Epithelial cell of prostate (primary cell): ENCODE data around the gene BCAS1.
A peak's percentile ranks its signal among the peaks of the same experiment; 100 is the strongest.

Experiments used
- DNase-seq: peaks from one replicate; pipeline ENCODE4 v3.0.0-alpha.2; 2011; ENCODE audit warnings: low read depth, low spot score
- H3K27ac ChIP-seq: fragments of 450-650 bp; 2 replicates; pipeline ENCODE4 v1.5.1; 2017; ENCODE audit warnings: mild to moderate bottlenecking

BCAS1 gene

GRCh38 chr20:53950578-53950977 is 119.8 kb downstream of the BCAS1 start:
- H3K27ac ChIP-seq: peak overlapping the region; percentile 88
- DNase-seq: no peak

GRCh38 chr20:53950031-53950430 is 120.4 kb downstream of the BCAS1 start:
- H3K27ac ChIP-seq: peak overlapping the region; percentile 88

GRCh38 chr20:53949319-53949839 is 121.0 kb downstream of the BCAS1 start:
- H3K27ac ChIP-seq: peak overlapping the region; percentile 88
- DNase-seq: peak; percentile 80

More at GRCh38 chr20:53950031-53950430, 120.4 kb downstream of the BCAS1 start:
- no peak for DNase-seq

GRCh38 chr20:53948383-53949318 is 121.7 kb downstream of the BCAS1 start:
- DNase-seq: no peak
- peak overlapping the region; percentile 88 for H3K27ac ChIP-seq

GRCh38 chr20:53947501-53948195 is 122.7 kb downstream of the BCAS1 start:
- DNase-seq: no peak
- H3K27ac ChIP-seq: no peak overlapping the region

GRCh38 chr20:53946106-53946505 is 124.3 kb downstream of the BCAS1 start:
- no peak overlapping the region for H3K27ac ChIP-seq
- DNase-seq: no peak

- no peak for DNase-seq
Measured at GRCh38 chr20:53945478-53945877, 124.9 kb downstream of the BCAS1 start.

GRCh38 chr20:53944796-53945195 is 125.6 kb downstream of the BCAS1 start:
- H3K27ac ChIP-seq: no peak overlapping the region
- no peak for DNase-seq

More at GRCh38 chr20:53945478-53945877, 124.9 kb downstream of the BCAS1 start:
- no peak overlapping the region for H3K27ac ChIP-seq

GRCh38 chr20:53943522-53944291 is 126.7 kb downstream of the BCAS1 start:
- no peak overlapping the region for H3K27ac ChIP-seq
- DNase-seq: no peak

GRCh38 chr20:53942973-53943372 is 127.4 kb downstream of the BCAS1 start:
- no peak overlapping the region for H3K27ac ChIP-seq
- DNase-seq: no peak

- DNase-seq: no peak
- peak overlapping the region; percentile 39 for H3K27ac ChIP-seq
Measured at GRCh38 chr20:53942472-53942816, 128.0 kb downstream of the BCAS1 start.

- peak overlapping the region; percentile 39 for H3K27ac ChIP-seq
- DNase-seq: no peak
Measured at GRCh38 chr20:53941680-53942471, 128.5 kb downstream of the BCAS1 start.

GRCh38 chr20:53940907-53941545 is 129.4 kb downstream of the BCAS1 start:
- no peak for DNase-seq
- H3K27ac ChIP-seq: peak overlapping the region; percentile 69

GRCh38 chr20:53940360-53940702 is 130.1 kb downstream of the BCAS1 start:
- no peak for DNase-seq
- H3K27ac ChIP-seq: peak overlapping the region; percentile 69

GRCh38 chr20:53939572-53940359 is 130.6 kb downstream of the BCAS1 start:
- peak overlapping the region; percentile 69 for H3K27ac ChIP-seq
- no peak for DNase-seq

- DNase-seq: no peak
- H3K27ac ChIP-seq: peak overlapping the region; percentile 69
Measured at GRCh38 chr20:53939190-53939571, 131.2 kb downstream of the BCAS1 start.

GRCh38 chr20:53938739-53939138 is 131.7 kb downstream of the BCAS1 start:
- peak overlapping the region; percentile 69 for H3K27ac ChIP-seq
- DNase-seq: no peak

GRCh38 chr20:53937929-53938367 is 132.4 kb downstream of the BCAS1 start:
- no peak overlapping the region for H3K27ac ChIP-seq
- no peak for DNase-seq
